HUES48 (cell line): ENCODE results near the gene CFAP65.

ENCODE experiments used
- H3K27ac ChIP-seq: one replicate; pipeline ENCODE4 v1.7.0; 2013; ENCODE audit warnings: low read depth, low read length, inconsistent platforms
- H3K27me3 ChIP-seq: 2 replicates; pipeline ENCODE4 v1.6.1; 2013; ENCODE audit warnings: mild to moderate bottlenecking, low read length; ENCODE audit not compliant: control insufficient read depth, insufficient read depth
- H3K36me3 ChIP-seq: 2 replicates; pipeline ENCODE4 v1.6.1; 2013; ENCODE audit warnings: low read length; ENCODE audit not compliant: control insufficient read depth, insufficient read depth
- H3K4me1 ChIP-seq: 2 replicates; pipeline ENCODE4 v1.6.1; 2013; ENCODE audit warnings: mild to moderate bottlenecking, low read length; ENCODE audit not compliant: control insufficient read depth, insufficient read depth
- H3K4me3 ChIP-seq: 2 replicates; pipeline ENCODE4 v1.5.1; 2013; ENCODE audit warnings: mild to moderate bottlenecking, low read depth, low read length
- H3K9ac ChIP-seq: 2 replicates; pipeline ENCODE4 v1.6.1; 2013; ENCODE audit warnings: mild to moderate bottlenecking, low read depth, low read length, moderate library complexity
- H3K9me3 ChIP-seq: 2 replicates; pipeline ENCODE4 v1.6.1; 2013; ENCODE audit warnings: low read length; ENCODE audit not compliant: control insufficient read depth, insufficient read depth

The CFAP65 gene

GRCh38 chr2:219045937-219046550 is 4.7 kb upstream of the CFAP65 start:
- no peaks in the 10 kb centered on the region for H3K4me1 ChIP-seq
- peaks cover 26% of the 10 kb centered on the region for H3K27me3 ChIP-seq
- no peaks in the 10 kb centered on the region for H3K9me3 ChIP-seq
- no peak overlapping the region for H3K27ac ChIP-seq
- no peaks in the 10 kb centered on the region for H3K36me3 ChIP-seq
- no peak overlapping the region for H3K4me3 ChIP-seq
- H3K9ac ChIP-seq = no peak overlapping the region

GRCh38 chr2:219042750-219043149 is 1.4 kb upstream of the CFAP65 start:
- Histone ChIP-seq H3K27me3 (peaks cover 21% of the 10 kb centered on the region), H3K4me1 (no peaks in the 10 kb centered on the region)

DNA sequence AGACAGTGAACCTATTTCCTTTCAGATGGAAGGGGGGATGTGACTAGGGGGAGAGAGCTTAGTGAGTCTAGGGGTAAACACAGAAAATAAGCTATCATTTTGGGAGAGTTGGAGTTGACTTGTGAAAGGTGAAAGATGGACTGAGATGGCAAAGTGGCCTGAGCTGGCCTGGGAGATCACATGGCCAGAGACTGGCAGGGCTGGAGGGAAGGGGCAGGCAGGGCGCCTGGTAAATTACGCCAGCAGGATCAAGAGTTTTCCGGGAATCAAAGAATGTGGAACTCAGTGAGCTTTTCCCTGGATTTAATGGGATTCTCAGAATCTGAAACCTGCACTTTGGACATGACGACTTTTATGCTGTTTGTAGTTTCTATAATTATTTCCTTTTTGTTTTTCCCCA is 841 bp upstream of the CFAP65 start:
- H3K27me3 ChIP-seq = peaks cover 15% of the 10 kb centered on the region
- H3K9me3 ChIP-seq = no peaks in the 10 kb centered on the region
- H3K4me1 ChIP-seq = no peaks in the 10 kb centered on the region
- H3K4me3 ChIP-seq = no peak overlapping the region
- no peak overlapping the region for H3K27ac ChIP-seq
- H3K36me3 ChIP-seq = no peaks in the 10 kb centered on the region
- no peak overlapping the region for H3K9ac ChIP-seq

More at GRCh38 chr2:219042750-219043149, 1.4 kb upstream of the CFAP65 start:
- Histone ChIP-seq H3K27ac (no peak overlapping the region), H3K9ac (no peak overlapping the region), H3K9me3 (no peaks in the 10 kb centered on the region), H3K4me3 (no peak overlapping the region), H3K36me3 (no peaks in the 10 kb centered on the region)

- H3K27ac ChIP-seq = no peak overlapping the region
- H3K4me1 ChIP-seq = no peaks in the 10 kb centered on the region
- H3K36me3 ChIP-seq = no peaks in the 10 kb centered on the region
- H3K9ac ChIP-seq = no peak overlapping the region
- no peak overlapping the region for H3K4me3 ChIP-seq
- no peaks in the 10 kb centered on the region for H3K9me3 ChIP-seq
- peaks cover 10% of the 10 kb centered on the region; the same call in 1 of the 2 replicates for H3K27me3 ChIP-seq
Observed at GRCh38 chr2:219038600-219038999, 2.7 kb downstream of the CFAP65 start.

DNA sequence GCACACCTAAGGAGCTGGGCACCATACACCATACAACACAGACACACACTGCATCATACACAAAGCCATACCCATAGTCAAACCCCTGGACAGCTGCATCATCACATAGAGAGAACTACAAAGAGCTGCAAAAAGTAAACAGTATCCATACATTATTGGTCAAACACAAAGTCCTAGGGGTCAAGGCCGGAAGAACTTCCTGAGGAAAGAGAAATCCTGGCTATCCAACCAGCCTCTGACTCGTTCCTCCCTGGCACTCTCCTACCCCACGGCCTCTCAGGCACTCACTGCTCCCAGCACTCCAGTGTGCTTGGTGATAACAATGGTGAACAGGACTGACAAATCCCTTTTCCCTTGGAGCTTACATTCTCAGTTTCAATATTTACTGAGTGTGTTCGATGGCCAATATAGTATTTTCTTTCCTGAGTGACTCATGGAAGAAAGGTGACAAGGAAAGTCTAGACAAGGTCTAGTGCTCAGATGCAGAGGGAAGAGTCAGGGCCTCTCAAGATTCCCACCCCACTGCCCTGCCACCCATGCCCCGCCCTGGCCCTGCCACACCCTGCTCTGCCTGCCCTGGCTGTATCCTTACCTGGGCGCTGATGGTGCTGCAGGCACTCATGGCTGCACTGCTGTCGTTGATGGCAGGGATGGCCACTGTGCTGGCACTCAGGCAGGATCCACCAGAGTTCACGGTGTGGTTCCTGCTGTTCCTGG is 3.4 kb downstream of the CFAP65 start:
- H3K9me3 ChIP-seq = no peaks in the 10 kb centered on the region
- H3K27ac ChIP-seq = no peak overlapping the region
- no peak overlapping the region for H3K4me3 ChIP-seq
- no peaks in the 10 kb centered on the region for H3K4me1 ChIP-seq
- peaks cover 9% of the 10 kb centered on the region; the same call in 1 of the 2 replicates for H3K27me3 ChIP-seq
- no peak overlapping the region for H3K9ac ChIP-seq
- H3K36me3 ChIP-seq = no peaks in the 10 kb centered on the region

- H3K4me1 ChIP-seq = no peaks in the 10 kb centered on the region
- H3K36me3 ChIP-seq = no peaks in the 10 kb centered on the region
Observed at GRCh38 chr2:219035942-219036341, 5.4 kb downstream of the CFAP65 start.

DNA sequence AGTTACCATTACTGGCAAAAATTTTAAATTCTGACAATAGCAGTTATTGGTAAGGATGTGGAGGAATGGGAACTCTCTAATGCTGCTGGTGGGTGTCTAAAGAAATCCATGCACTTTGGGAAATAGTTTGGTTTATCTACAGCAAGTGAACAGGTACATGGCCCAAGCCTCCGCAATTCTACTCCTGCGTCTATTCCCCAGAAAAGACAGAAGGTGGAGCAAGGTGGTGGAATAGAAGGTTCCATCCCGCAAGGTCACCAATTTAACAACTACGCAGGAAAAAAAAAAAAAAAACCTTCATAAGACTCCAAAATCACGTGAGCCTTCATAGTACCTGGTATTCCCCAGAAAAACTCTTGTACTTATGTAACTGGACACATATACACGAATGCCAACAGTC is 6.5 kb downstream of the CFAP65 start:
- Histone ChIP-seq H3K27me3 (peaks cover 8% of the 10 kb centered on the region; the same call in 1 of the 2 replicates), H3K36me3 (no peaks in the 10 kb centered on the region), H3K27ac (no peak overlapping the region), H3K4me3 (no peak overlapping the region), H3K9ac (no peak overlapping the region), H3K4me1 (no peaks in the 10 kb centered on the region), H3K9me3 (no peaks in the 10 kb centered on the region)

More at GRCh38 chr2:219035942-219036341, 5.4 kb downstream of the CFAP65 start:
- H3K9me3 ChIP-seq = no peaks in the 10 kb centered on the region
- H3K9ac ChIP-seq = no peak overlapping the region
- H3K27ac ChIP-seq = no peak overlapping the region
- no peak overlapping the region for H3K4me3 ChIP-seq
- H3K27me3 ChIP-seq = peaks cover 8% of the 10 kb centered on the region; the same call in 1 of the 2 replicates

GRCh38 chr2:219032051-219032745 is 9.1 kb downstream of the CFAP65 start:
- Histone ChIP-seq H3K4me3 (no peak overlapping the region), H3K4me1 (no peaks in the 10 kb centered on the region), H3K27ac (no peak overlapping the region), H3K9ac (no peak overlapping the region), H3K36me3 (no peaks in the 10 kb centered on the region), H3K27me3 (no peaks in the 10 kb centered on the region), H3K9me3 (no peaks in the 10 kb centered on the region)

DNA sequence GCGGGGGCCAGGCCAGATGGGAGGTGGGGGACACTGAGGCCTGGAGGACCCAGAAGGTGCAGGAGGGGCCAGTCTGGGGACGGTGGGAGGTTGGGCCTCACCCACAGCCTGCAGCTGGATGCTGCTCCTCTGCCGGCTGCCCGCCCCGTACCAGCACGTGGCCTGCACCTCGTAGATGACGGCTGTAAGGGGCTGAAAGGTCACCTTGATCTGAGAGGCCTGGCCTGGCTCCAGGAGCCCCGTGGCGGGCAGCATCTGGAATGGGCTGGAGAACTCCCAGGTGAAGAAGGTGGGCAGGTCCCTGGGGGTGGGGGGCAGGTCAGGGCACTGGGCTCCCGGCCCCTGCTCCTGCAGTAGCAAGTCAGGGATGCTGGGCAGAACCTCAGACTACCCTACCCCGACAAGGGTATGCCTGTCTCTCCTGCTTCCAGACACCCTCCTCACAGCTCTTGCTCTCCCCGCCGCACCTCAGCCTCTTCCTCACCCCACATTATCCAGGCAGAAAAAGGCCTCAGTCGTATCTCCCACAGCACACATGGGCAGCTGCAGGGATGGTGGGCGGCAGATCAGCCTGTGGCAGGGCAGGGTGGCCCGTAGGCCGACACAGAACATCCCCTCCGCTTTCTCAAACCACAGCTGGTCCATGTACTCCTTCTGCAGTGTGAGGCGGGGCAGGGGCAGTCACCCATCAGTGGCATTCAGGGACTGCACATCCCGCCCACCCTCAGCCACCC is 10.1 kb downstream of the CFAP65 start:
- no peaks in the 10 kb centered on the region for H3K27me3 ChIP-seq
- H3K36me3 ChIP-seq = no peaks in the 10 kb centered on the region
- no peaks in the 10 kb centered on the region for H3K9me3 ChIP-seq
- H3K9ac ChIP-seq = no peak overlapping the region
- H3K4me1 ChIP-seq = no peaks in the 10 kb centered on the region
- no peak overlapping the region for H3K27ac ChIP-seq
- H3K4me3 ChIP-seq = no peak overlapping the region

GRCh38 chr2:219030177-219030940 is 11.0 kb downstream of the CFAP65 start:
- Histone ChIP-seq H3K27ac (no peak overlapping the region), H3K4me3 (no peak overlapping the region), H3K27me3 (no peaks in the 10 kb centered on the region), H3K4me1 (no peaks in the 10 kb centered on the region), H3K9ac (no peak overlapping the region), H3K36me3 (no peaks in the 10 kb centered on the region), H3K9me3 (no peaks in the 10 kb centered on the region)
